GM12865 (cell line): Measurements from ENCODE around the gene OR1N2.
"Not testable (repeated sequence)": the region's sequence is repeated elsewhere in the genome, so short reads cannot be mapped to it uniquely, and the experiment has no call there.

ENCODE experiments used
- DNase-seq: peaks from one replicate; pipeline ENCODE4 v3.0.0; 2010; ENCODE audit warnings: low read depth
- H3K4me3 ChIP-seq: 2 replicates; pipeline ENCODE4 v1.5.1; 2011; ENCODE audit warnings: mild to moderate bottlenecking, low read depth, low read length, control low read depth
- CTCF ChIP-seq: IDR thresholded peaks from 2 replicates; pipeline ENCODE4 v1.5.1; 2011; ENCODE audit warnings: low read length, control low read depth, low read depth, inconsistent platforms; ENCODE audit not compliant: insufficient read depth; ENCODE audit errors: missing control alignments

Gene OR1N2

GRCh38 chr9:122562134-122562760 lies 9.3 kb downstream of the OR1N2 start:
- DNase-seq, result no peak
- H3K4me3 ChIP-seq, result no peak overlapping the region
- TF ChIP-seq CTCF, result no peak

- H3K4me3 ChIP-seq, result no peak overlapping the region
- DNase-seq, result no peak
- TF ChIP-seq CTCF, result no peak
Observed at GRCh38 chr9:122567901-122568300, 15.0 kb downstream of the OR1N2 start.

- DNase-seq, result no peak
- no peak overlapping the region for H3K4me3 ChIP-seq
- TF ChIP-seq CTCF, result no peak
Observed at GRCh38 chr9:122572456-122572855, 19.5 kb downstream of the OR1N2 start.

- TF ChIP-seq CTCF, result no peak
- DNase-seq, result no peak
- H3K4me3 ChIP-seq, result no peak overlapping the region
Observed at GRCh38 chr9:122579874-122580273, 27.0 kb downstream of the OR1N2 start.

- no peak for TF ChIP-seq CTCF
- no peak overlapping the region for H3K4me3 ChIP-seq
- no peak for DNase-seq
Observed at GRCh38 chr9:122580360-122580759, 27.4 kb downstream of the OR1N2 start.

- not testable (repeated sequence) for H3K4me3 ChIP-seq, DNase-seq
Observed at GRCh38 chr9:122583284-122583683, 30.4 kb downstream of the OR1N2 start, which contains the start of gene OR1L8. Gene OR1L8, minus strand, starts transcription at chr9:122583384. Its CDS starts 14,907 bp downstream, at chr9:122568477.
